SK-N-SH (cell line): Measurements from ENCODE around the gene ZFP36L1. TPM values are rescaled to one million over a fixed set of nuclear protein-coding genes. Genes with fewer than 3 reads are reported as not detected.

Source experiments
- CTCF ChIA-PET: fragments of 300-600, 350-600 bp; formaldehyde crosslinking; extraction: SDS; loops from one replicate; lab custom pipeline; 2021; lab: Yijun Ruan, JAX
- POLR2A ChIA-PET: fragments of 350-600 bp; sonication (Branson Sonifier 250); formaldehyde crosslinking; extraction: SDS; loops from one replicate; lab custom pipeline; 2020; ENCODE audit warnings: antibody characterized with exemption, inconsistent platforms; lab: Yijun Ruan, JAX
- DNase-seq: peaks from one replicate; pipeline ENCODE4 v3.0.0; 2012
- H2AFZ ChIP-seq: fragments of 200-600 bp; sonication (generic); 2 replicates; pipeline ENCODE4 v1.8.1; 2016; ENCODE audit warnings: antibody characterized with exemption, mild to moderate bottlenecking, low read depth
- H3F3A ChIP-seq: fragments of 200-600 bp; sonication (generic); replicated peaks from 2 replicates; pipeline ENCODE3; 2016; ENCODE audit warnings: antibody characterized with exemption, mild to moderate bottlenecking; ENCODE audit not compliant: insufficient read depth
- H3K27ac ChIP-seq, 2 experiments: fragments of 200-500 bp in 1 of 2; fragments of 200-600 bp in 1 of 2; sonication (Bioruptor generic) in 1 of 2; sonication (generic), shearing (Covaris generic) in 1 of 2; 2 replicates each; pipeline versions ENCODE4 v1.5.1 to v1.6.1; 2014 to 2016; ENCODE audit warnings: low read depth in 2 of 2, inconsistent platforms in 1 of 2, low read length in 1 of 2, mild to moderate bottlenecking in 1 of 2, mixed read lengths in 1 of 2
- H3K27me3 ChIP-seq: fragments of 200-600 bp; sonication (generic), shearing (Covaris generic); 2 replicates; pipeline ENCODE4 v1.6.1; 2016; ENCODE audit warnings: mixed run types; ENCODE audit not compliant: insufficient read depth
- H3K36me3 ChIP-seq, 2 experiments: fragments of 200-500 bp in 1 of 2; fragments of 200-600 bp in 1 of 2; sonication (Bioruptor generic) in 1 of 2; sonication (generic) in 1 of 2; replicated peaks in 1 of 2; 2 replicates each; pipeline versions ENCODE3 to v1.5.1; 2014 to 2016; ENCODE audit warnings: low read length in 1 of 2, mild to moderate bottlenecking in 1 of 2; ENCODE audit not compliant: insufficient read depth in 2 of 2, control insufficient read depth in 1 of 2
- H3K4me1 ChIP-seq, 2 experiments: fragments of 200-500 bp in 1 of 2; fragments of 200-600 bp in 1 of 2; sonication (Bioruptor generic) in 1 of 2; sonication (generic), shearing (Covaris generic) in 1 of 2; 2 replicates each; pipeline versions ENCODE4 v1.5.1 to v1.6.1; 2014 to 2016; ENCODE audit warnings: low read depth in 1 of 2, low read length in 1 of 2, mixed run types in 1 of 2; ENCODE audit not compliant: insufficient read depth in 2 of 2, control insufficient read depth in 1 of 2
- H3K4me2 ChIP-seq: fragments of 200-600 bp; sonication (generic), shearing (Covaris generic); 2 replicates; pipeline ENCODE4 v1.6.1; 2017; ENCODE audit warnings: mixed run types
- H3K4me3 ChIP-seq, 2 experiments: fragments of 200-500 bp in 1 of 2; fragments of 200-600 bp in 1 of 2; sonication (Bioruptor generic) in 1 of 2; sonication (generic), shearing (Covaris generic) in 1 of 2; 2 replicates each; pipeline versions ENCODE4 v1.5.1 to v1.8.1; 2014 to 2016; ENCODE audit warnings: low read depth in 2 of 2, inconsistent platforms in 1 of 2, low read length in 1 of 2, mild to moderate bottlenecking in 1 of 2, mixed read lengths in 1 of 2, moderate library complexity in 1 of 2
- H3K79me2 ChIP-seq: fragments of 200-600 bp; sonication (generic); 2 replicates; pipeline ENCODE4 v1.8.1; 2017; ENCODE audit warnings: mild to moderate bottlenecking; ENCODE audit not compliant: insufficient read depth
- H3K9ac ChIP-seq: fragments of 200-600 bp; sonication (generic); 2 replicates; pipeline ENCODE4 v1.6.1; 2017; ENCODE audit warnings: mixed run types
- H3K9me2 ChIP-seq: fragments of 200-600 bp; sonication (generic); 2 replicates; pipeline ENCODE4 v1.6.1; 2017; ENCODE audit warnings: mixed run types
- H3K9me3 ChIP-seq: fragments of 200-600 bp; sonication (generic); 2 replicates; pipeline ENCODE4 v1.6.1; 2017; ENCODE audit warnings: mixed run types, mild to moderate bottlenecking, moderate library complexity
- H4K20me1 ChIP-seq: fragments of 200-600 bp; sonication (generic); 2 replicates; pipeline ENCODE4 v1.6.1; 2017; ENCODE audit warnings: mild to moderate bottlenecking, mixed run types; ENCODE audit not compliant: insufficient read depth
- CHD2 ChIP-seq: fragments of 150-350 bp; IDR thresholded peaks from 2 replicates; pipeline ENCODE4 v1.6.1; 2018; ENCODE audit warnings: low read length; ENCODE audit not compliant: partially characterized antibody
- CTCF ChIP-seq: fragments of 200-600 bp; sonication (generic); IDR thresholded peaks from 2 replicates; pipeline ENCODE4 v1.6.1; 2017; ENCODE audit warnings: antibody characterized with exemption, mild to moderate bottlenecking, moderate library complexity
- EP300 ChIP-seq, 2 experiments: IDR thresholded peaks; 2 replicates each; pipeline versions ENCODE4 v1.4.0 to v1.6.1; 2012; ENCODE audit warnings: borderline replicate concordance in 1 of 2, low read depth in 1 of 2, low read length in 1 of 2
- FOSL2 ChIP-seq: IDR thresholded peaks from 2 replicates; pipeline ENCODE4 v1.4.0; 2012; ENCODE audit warnings: low read depth, mild to moderate bottlenecking, moderate library complexity, borderline replicate concordance
- GABPA ChIP-seq: IDR thresholded peaks from 2 replicates; pipeline ENCODE4 v1.4.0; 2012; ENCODE audit warnings: low read depth, mild to moderate bottlenecking
- IRF3 ChIP-seq: fragments of 150-350 bp; IDR thresholded peaks from 2 replicates; pipeline ENCODE4 v1.6.1; 2016; ENCODE audit warnings: mild to moderate bottlenecking, low read depth, low read length
- RAD21 ChIP-seq: IDR thresholded peaks from 2 replicates; pipeline ENCODE4 v1.6.1; 2012; ENCODE audit warnings: mild to moderate bottlenecking, low read length
- RFX5 ChIP-seq: IDR thresholded peaks from 2 replicates; pipeline ENCODE4 v1.6.1; 2012; ENCODE audit warnings: mild to moderate bottlenecking, improper control_type of control experiment, low read length
- RXRA ChIP-seq: IDR thresholded peaks from 2 replicates; pipeline ENCODE4 v1.4.0; 2012; ENCODE audit warnings: low read depth, mild to moderate bottlenecking, borderline replicate concordance
- SIN3A ChIP-seq: IDR thresholded peaks from 2 replicates; pipeline ENCODE4 v1.6.1; 2012; ENCODE audit warnings: low read depth, mild to moderate bottlenecking, low read length, moderate library complexity, borderline replicate concordance
- TAF1 ChIP-seq: IDR thresholded peaks from 2 replicates; pipeline ENCODE4 v1.6.1; 2012; ENCODE audit warnings: low read depth, mild to moderate bottlenecking, low read length, moderate library complexity, borderline replicate concordance
- USF1 ChIP-seq: IDR thresholded peaks from 2 replicates; pipeline ENCODE4 v1.4.0; 2012; ENCODE audit warnings: low read depth, borderline replicate concordance
- YY1 ChIP-seq: IDR thresholded peaks from 2 replicates; pipeline ENCODE4 v1.4.0; 2012; ENCODE audit warnings: low read depth, mild to moderate bottlenecking
- ZBTB33 ChIP-seq: IDR thresholded peaks from 2 replicates; pipeline ENCODE4 v1.4.0; 2012; ENCODE audit warnings: low read depth, borderline replicate concordance
- WGBS: methylation state at CpG from one replicate; pipeline ENCODE4 v1.1.6; 2017; ENCODE audit warnings: low lambda C conversion rate; 5-methylcytosine and 5-hydroxymethylcytosine counted together
- polyA plus RNA-seq, 3 experiments: library from polyadenylated mRNA; depleted of rRNA; stranded (reverse); fragments of >200 nt; gene quantifications; 2 replicates each; pipeline ENCODE4 v1.2.3, GENCODE V29; 2012

Gene ZFP36L1
- polyA plus RNA-seq, 1 of the 3 experiments (the other 2 are of a cell fraction): 16.5 TPM

DNA sequence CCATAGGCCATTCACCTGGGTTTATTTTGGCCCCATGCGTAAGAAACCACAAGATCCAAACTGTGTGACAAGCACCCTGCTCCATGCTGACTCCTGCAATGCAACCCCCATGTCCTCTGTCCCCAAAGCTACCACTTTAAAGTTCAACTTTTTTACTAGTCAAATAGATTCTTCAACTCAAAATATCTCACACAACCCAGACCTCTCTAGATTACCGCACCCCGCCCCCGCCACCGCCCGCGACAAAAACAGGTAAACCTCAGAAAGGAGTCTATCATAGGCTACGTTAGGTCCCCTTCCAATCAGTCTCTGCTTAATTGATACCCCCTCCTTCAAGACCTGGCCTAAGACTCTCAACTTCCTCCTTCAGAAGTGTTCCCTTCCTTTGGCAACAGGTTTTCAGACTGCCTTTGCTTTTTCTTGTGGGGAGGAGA is 2.2 kb downstream of the ZFP36L1 start:
- no peak for DNase-seq
- ChIA-PET CTCF (interaction anchor here (0.9 to 10.4 kb wide), 12 partner anchors 12 to 847 kb away, joined by 3 to 160 read pairs (median 5); no protein-coding TSS in a partner anchor), POLR2A (interaction anchor here (1.0 kb wide), 1 partner anchor 26 kb away, joined by 3 read pairs; no protein-coding TSS in a partner anchor)
- TF ChIP-seq IRF3 (no peak), USF1 (no peak), RAD21 (no peak), SIN3A (no peak), CHD2 (no peak), EP300 (IDR thresholded peaks at IDR 0.05; ENCODE audit: borderline replicate concordance in 1 of 2, low read depth in 1 of 2, low read length in 1 of 2) (no peak), TAF1 (no peak), RXRA (no peak), CTCF (no peak), GABPA (no peak)
- peaks cover 6 to 24% of the 10 kb centered on the region in 2 experiments for H3K4me1 ChIP-seq
- peaks cover 3% of the 10 kb centered on the region in 2 experiments for H3K36me3 ChIP-seq
- peak overlapping the region; percentile 14; the same call in 1 of the 2 replicates for H3K9ac ChIP-seq
- H3K79me2 ChIP-seq: peaks cover 25% of the 10 kb centered on the region
- H3K4me3 ChIP-seq: peak overlapping the region; percentile 46 to 52; a peak in 3 of 4 replicates
- no peaks in the 10 kb centered on the region for H4K20me1 ChIP-seq
- H3K27ac ChIP-seq: peak overlapping the region; percentile 36 to 66; a peak in 3 of 4 replicates
- H3K4me2 ChIP-seq: peak overlapping the region; percentile 68
- WGBS: 86% methylated on average over 8 of the region's 8 CpGs
- peaks cover 41% of the 10 kb centered on the region for H3F3A ChIP-seq
- H3K9me3 ChIP-seq: no peaks in the 10 kb centered on the region
- no peaks in the 10 kb centered on the region for H3K27me3 ChIP-seq
- H2AFZ ChIP-seq: peak overlapping the region; percentile 27; the same call in 1 of the 2 replicates
- no peaks in the 10 kb centered on the region for H3K9me2 ChIP-seq

DNA sequence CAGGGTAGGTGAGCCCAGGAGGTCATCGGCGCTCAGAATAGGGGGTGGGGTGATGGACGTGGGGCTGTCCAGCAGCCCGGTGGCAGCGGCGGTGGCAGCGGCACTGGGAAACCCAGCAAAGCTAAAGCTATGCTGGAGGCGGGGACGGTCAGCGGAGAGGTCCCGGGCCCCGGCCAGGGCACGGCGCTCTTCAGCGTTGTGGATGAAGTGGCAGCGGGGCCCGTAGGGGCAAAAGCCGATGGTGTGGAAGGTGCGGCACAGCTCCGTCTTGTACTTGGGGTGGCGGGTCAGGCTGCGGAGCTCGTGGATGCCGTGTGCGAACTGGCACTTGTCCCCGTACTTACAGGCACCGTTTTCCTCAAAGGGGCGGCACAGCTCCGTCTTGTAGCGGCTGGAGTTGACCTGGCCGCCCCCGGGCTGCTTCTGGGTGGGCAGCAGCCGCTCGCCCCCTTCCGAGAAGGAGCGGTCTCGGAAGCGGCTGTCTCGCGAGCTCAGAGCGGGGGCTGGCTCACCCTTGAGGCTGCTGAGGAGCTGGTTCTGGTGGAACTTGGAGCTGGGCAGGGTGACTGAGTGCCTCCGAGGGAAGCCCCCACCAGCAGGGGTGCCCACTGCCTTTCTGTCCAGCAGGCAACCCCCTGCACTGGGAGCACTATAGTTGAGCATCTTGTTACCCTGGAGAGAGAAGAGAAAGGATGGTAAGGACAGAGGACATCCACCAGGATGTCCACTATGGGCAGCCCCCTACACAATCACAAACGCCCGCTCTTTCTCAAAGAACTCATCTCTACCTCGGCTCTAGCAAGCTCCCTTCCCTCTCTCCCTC is 2.8 kb downstream of the ZFP36L1 start:
- Histone ChIP-seq H3F3A (peaks cover 37% of the 10 kb centered on the region), H3K9ac (peak overlapping the region; percentile 14; the same call in 1 of the 2 replicates), H3K27me3 (no peaks in the 10 kb centered on the region), H3K36me3 (peaks cover 3% of the 10 kb centered on the region in 2 experiments), H2AFZ (no peak overlapping the region), H3K9me2 (no peaks in the 10 kb centered on the region), H3K27ac (peak overlapping the region; percentile 36 to 66), H3K9me3 (no peaks in the 10 kb centered on the region), H3K4me2 (peak overlapping the region; percentile 68), H3K4me3 (peak overlapping the region in 1 of 2 experiments; percentile 52; a peak in 2 of 4 replicates), H3K4me1 (peaks cover 6 to 24% of the 10 kb centered on the region in 2 experiments), H3K79me2 (peaks cover 25% of the 10 kb centered on the region), H4K20me1 (no peaks in the 10 kb centered on the region)
- DNase-seq: no peak
- 91% methylated on average over 26 of the region's 45 CpGs for WGBS
- POLR2A ChIA-PET: interaction anchor here (0.6 to 1.0 kb wide), 2 partner anchors 26 to 548 kb away, joined by 3 read pairs; no protein-coding TSS in a partner anchor
- CTCF ChIA-PET: interaction anchor here (0.6 to 10.4 kb wide), 53 partner anchors 9 to 856 kb away, joined by 3 to 160 read pairs (median 4); no protein-coding TSS in a partner anchor
- no peak for TF ChIP-seq IRF3
- TF ChIP-seq RFX5: no peak
- TF ChIP-seq ZBTB33: no peak
- TF ChIP-seq YY1: no peak
- no peak for TF ChIP-seq FOSL2
- TF ChIP-seq CTCF: no peak
